Smooth muscle cell (in vitro differentiated cells): ENCODE data around the gene PIP5K1C. TPM values are rescaled to one million over a fixed set of nuclear protein-coding genes. Genes with fewer than 3 reads are reported as not detected.

Source experiments
- DNase-seq: peaks from one replicate; lab custom pipeline; 2025; ENCODE audit not compliant: unreplicated experiment; lab: John Stamatoyannopoulos, UW
- H2AFZ ChIP-seq: fragments of 200-600 bp; sonication (generic); 2 replicates; pipeline ENCODE4 v1.6.0; 2016; ENCODE audit warnings: antibody characterized with exemption, low read depth, mild to moderate bottlenecking
- H3F3A ChIP-seq: fragments of 200-600 bp; sonication (generic); 2 replicates; pipeline ENCODE4 v1.6.0; 2017; ENCODE audit warnings: antibody characterized with exemption, low read depth
- H3K27ac ChIP-seq: fragments of 200-600 bp; sonication (generic); 2 replicates; pipeline ENCODE4 v1.5.1; 2016; ENCODE audit warnings: low read depth, mild to moderate bottlenecking
- H3K27me3 ChIP-seq: fragments of 200-600 bp; sonication (generic); 2 replicates; pipeline ENCODE4 v1.6.1; 2016; ENCODE audit warnings: low read depth, mild to moderate bottlenecking
- H3K36me3 ChIP-seq: fragments of 200-600 bp; sonication (generic); 2 replicates; pipeline ENCODE4 v1.5.1; 2016; ENCODE audit warnings: low read depth
- H3K4me1 ChIP-seq: fragments of 200-600 bp; sonication (generic); 2 replicates; pipeline ENCODE4 v1.5.1; 2016; ENCODE audit warnings: low read depth
- H3K4me2 ChIP-seq: fragments of 200-600 bp; sonication (generic); 2 replicates; pipeline ENCODE4 v1.6.0; 2016; ENCODE audit warnings: mild to moderate bottlenecking
- H3K4me3 ChIP-seq: fragments of 200-600 bp; sonication (generic); 2 replicates; pipeline ENCODE4 v1.5.1; 2016; ENCODE audit warnings: mild to moderate bottlenecking
- H3K79me2 ChIP-seq: fragments of 200-600 bp; sonication (generic); 2 replicates; pipeline ENCODE4 v1.6.0; 2016; ENCODE audit warnings: low read depth, mild to moderate bottlenecking
- H3K9ac ChIP-seq: fragments of 200-600 bp; sonication (generic); 2 replicates; pipeline ENCODE4 v1.6.0; 2016; ENCODE audit warnings: low read depth
- H3K9me3 ChIP-seq: fragments of 200-600 bp; sonication (generic); replicated peaks from 2 replicates; pipeline ENCODE4 v1.5.1; 2016; ENCODE audit warnings: low read depth
- H4K20me1 ChIP-seq: fragments of 200-600 bp; sonication (generic); 2 replicates; pipeline ENCODE4 v1.6.0; 2016; ENCODE audit warnings: low read depth
- WGBS: methylation state at CpG from one replicate; pipeline ENCODE4 v1.1.7; 2016; ENCODE audit warnings: low lambda C conversion rate; 5-methylcytosine and 5-hydroxymethylcytosine counted together
- polyA plus RNA-seq: library from polyadenylated mRNA; unstranded; fragments of >200 nt; fragmentation: Nextera tagmentation; extraction: Ambion mirVana; gene quantifications from 2 replicates; pipeline ENCODE4 v1.2.1, GENCODE V29; 2016
- total RNA-seq: library from RNA; depleted of rRNA; stranded (reverse); fragments of >200 nt; gene quantifications from 2 replicates; pipeline ENCODE4 v1.2.3, GENCODE V29; 2014
- TF ChIP-seq, protein P1 (sequence below): fragments of 200-600 bp; sonication (generic); IDR thresholded peaks from 2 replicates; pipeline ENCODE4 v1.5.1; 2017; ENCODE audit warnings: borderline replicate concordance, mild to moderate bottlenecking, antibody characterized with exemption; ENCODE audit not compliant: insufficient read depth, poor library complexity, severe bottlenecking

Gene PIP5K1C
- total and polyA plus RNA-seq, 2 experiments from 2014 or later, result 13.2 to 27.2 TPM

GRCh38 chr19:3642296-3642695 lies 58.0 kb downstream of the PIP5K1C start:
- H3K4me1 ChIP-seq, result no peaks in the 10 kb centered on the region
- H2AFZ ChIP-seq, result no peak overlapping the region
- no peaks in the 10 kb centered on the region for H3K9me3 ChIP-seq
- no peaks in the 10 kb centered on the region for H4K20me1 ChIP-seq
- no peak overlapping the region for H3K4me2 ChIP-seq
- H3K9ac ChIP-seq, result no peak overlapping the region
- no peak for DNase-seq
- H3K27me3 ChIP-seq, result no peaks in the 10 kb centered on the region
- no peak overlapping the region for H3K27ac ChIP-seq
- no peak overlapping the region for H3K4me3 ChIP-seq
- H3K36me3 ChIP-seq, result no peaks in the 10 kb centered on the region
- H3F3A ChIP-seq, result no peaks in the 10 kb centered on the region
- TF ChIP-seq, protein P1, sequence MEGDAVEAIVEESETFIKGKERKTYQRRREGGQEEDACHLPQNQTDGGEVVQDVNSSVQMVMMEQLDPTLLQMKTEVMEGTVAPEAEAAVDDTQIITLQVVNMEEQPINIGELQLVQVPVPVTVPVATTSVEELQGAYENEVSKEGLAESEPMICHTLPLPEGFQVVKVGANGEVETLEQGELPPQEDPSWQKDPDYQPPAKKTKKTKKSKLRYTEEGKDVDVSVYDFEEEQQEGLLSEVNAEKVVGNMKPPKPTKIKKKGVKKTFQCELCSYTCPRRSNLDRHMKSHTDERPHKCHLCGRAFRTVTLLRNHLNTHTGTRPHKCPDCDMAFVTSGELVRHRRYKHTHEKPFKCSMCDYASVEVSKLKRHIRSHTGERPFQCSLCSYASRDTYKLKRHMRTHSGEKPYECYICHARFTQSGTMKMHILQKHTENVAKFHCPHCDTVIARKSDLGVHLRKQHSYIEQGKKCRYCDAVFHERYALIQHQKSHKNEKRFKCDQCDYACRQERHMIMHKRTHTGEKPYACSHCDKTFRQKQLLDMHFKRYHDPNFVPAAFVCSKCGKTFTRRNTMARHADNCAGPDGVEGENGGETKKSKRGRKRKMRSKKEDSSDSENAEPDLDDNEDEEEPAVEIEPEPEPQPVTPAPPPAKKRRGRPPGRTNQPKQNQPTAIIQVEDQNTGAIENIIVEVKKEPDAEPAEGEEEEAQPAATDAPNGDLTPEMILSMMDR, result no peak
- WGBS, result 99% methylated on average over 17 of the region's 17 CpGs
- H3K79me2 ChIP-seq, result no peaks in the 10 kb centered on the region

GRCh38 chr19:3641515-3642269 lies 58.6 kb downstream of the PIP5K1C start:
- Histone ChIP-seq H3K79me2 (no peaks in the 10 kb centered on the region), H3K9me3 (no peaks in the 10 kb centered on the region), H3K27me3 (no peaks in the 10 kb centered on the region), H3K36me3 (no peaks in the 10 kb centered on the region), H3F3A (no peaks in the 10 kb centered on the region), H3K4me1 (no peaks in the 10 kb centered on the region), H3K27ac (no peak overlapping the region), H2AFZ (no peak overlapping the region), H3K9ac (no peak overlapping the region), H3K4me2 (no peak overlapping the region), H3K4me3 (no peak overlapping the region), H4K20me1 (no peaks in the 10 kb centered on the region)
- TF ChIP-seq, protein P1, result no peak
- 95% methylated on average over 28 of the region's 28 CpGs for WGBS
- DNase-seq, result no peak

- Histone ChIP-seq H3K4me2 (no peak overlapping the region), H3K9me3 (no peaks in the 10 kb centered on the region), H4K20me1 (no peaks in the 10 kb centered on the region), H2AFZ (no peak overlapping the region), H3K4me3 (no peak overlapping the region), H3K27me3 (no peaks in the 10 kb centered on the region), H3F3A (no peaks in the 10 kb centered on the region), H3K27ac (no peak overlapping the region), H3K4me1 (no peaks in the 10 kb centered on the region), H3K79me2 (no peaks in the 10 kb centered on the region), H3K36me3 (no peaks in the 10 kb centered on the region), H3K9ac (no peak overlapping the region)
- WGBS, result 96% methylated on average over 13 of the region's 13 CpGs
- no peak for DNase-seq
- TF ChIP-seq, protein P1, result no peak
These were observed 60.8 kb downstream of the PIP5K1C start for GRCh38 chr19:3639479-3639878.
